Naive thymus-derived CD8-positive, alpha-beta T cell (primary cell): ENCODE data around the gene NPL. TPM values are rescaled to one million over a fixed set of nuclear protein-coding genes. Genes with fewer than 3 reads are reported as not detected.

Experiments used
- ATAC-seq, 2 donors: fragments of 150-1000 bp; cut with Tn5 transposase in 1 of 2; sonication (Bioruptor Pico), chemical (Tn5 transposase) in 1 of 2; 1 replicate in 1 of 2; 2 replicates in 1 of 2; pipeline ENCODE4 v1.10.0; 2021; ENCODE audit warnings: mild to moderate bottlenecking in 2 of 2, moderate library complexity in 2 of 2
- POLR2A ChIA-PET: fragments of 350-600 bp; sonication (Branson Sonifier 250); formaldehyde crosslinking; loops from one replicate; lab custom pipeline; 2021; ENCODE audit warnings: antibody characterized with exemption; lab: Charles Lee
- DNase-seq, 10 donors: peaks; one replicate each; pipeline versions ENCODE4 v3.0.0 to v3.0.0-alpha.2; 2020 to 2022
- H3K27ac Mint-ChIP-seq, 10 donors: one replicate each; pipeline ENCODE4 v1.8.0; 2020 to 2022; ENCODE audit warnings: mild to moderate bottlenecking in 10 of 10, mixed read lengths in 10 of 10, moderate library complexity in 4 of 10, inconsistent platforms in 1 of 10
- H3K27me3 Mint-ChIP-seq, 5 donors: one replicate each; pipeline ENCODE4 v1.8.0; 2021 to 2022; ENCODE audit warnings: mixed read lengths in 5 of 5
- H3K36me3 Mint-ChIP-seq, 3 donors: one replicate each; pipeline ENCODE4 v1.8.0; 2020 to 2022; ENCODE audit warnings: mixed read lengths in 3 of 3, mild to moderate bottlenecking in 2 of 3, inconsistent platforms in 1 of 3
- H3K4me1 Mint-ChIP-seq, 4 donors: one replicate each; pipeline ENCODE4 v1.8.0; 2021 to 2022; ENCODE audit warnings: mixed read lengths in 4 of 4
- H3K4me3 Mint-ChIP-seq, 10 donors: one replicate each; pipeline ENCODE4 v1.8.0; 2020 to 2022; ENCODE audit warnings: mild to moderate bottlenecking in 10 of 10, mixed read lengths in 10 of 10, moderate library complexity in 6 of 10, inconsistent platforms in 1 of 10
- H3K9me3 Mint-ChIP-seq, 9 donors: one replicate each; pipeline ENCODE4 v1.8.0; 2020 to 2022; ENCODE audit warnings: mixed read lengths in 9 of 9, mild to moderate bottlenecking in 3 of 9, inconsistent platforms in 1 of 9, moderate library complexity in 1 of 9
- polyA plus RNA-seq, 3 donors: library from polyadenylated mRNA; unstranded; fragments of 300-500 nt; fragmentation: Illumina TruSeq; gene quantifications; one replicate each; pipeline ENCODE4 v1.2.3, GENCODE V29; 2021
- total RNA-seq, 8 experiments: library from RNA in 2 of 8; stranded (reverse) in 2 of 8; gene quantifications; one replicate each; pipeline ENCODE4 v1.2.3 and lab custom pipeline; 2021 to 2026

NPL gene, protein sequence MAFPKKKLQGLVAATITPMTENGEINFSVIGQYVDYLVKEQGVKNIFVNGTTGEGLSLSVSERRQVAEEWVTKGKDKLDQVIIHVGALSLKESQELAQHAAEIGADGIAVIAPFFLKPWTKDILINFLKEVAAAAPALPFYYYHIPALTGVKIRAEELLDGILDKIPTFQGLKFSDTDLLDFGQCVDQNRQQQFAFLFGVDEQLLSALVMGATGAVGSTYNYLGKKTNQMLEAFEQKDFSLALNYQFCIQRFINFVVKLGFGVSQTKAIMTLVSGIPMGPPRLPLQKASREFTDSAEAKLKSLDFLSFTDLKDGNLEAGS
- 1 to 10 TPM; 4.5 to 7.7 TPM for total RNA-seq
- polyA plus RNA-seq: 1 to 10 TPM; 4.0 to 7.0 (median 6.2) TPM
- 3.9 to 8.6 (median 5.8) reads per million in 6 experiments for total RNA-seq (lab: John Stamatoyannopoulos, UW)

GRCh38 chr1:182789138-182790076 lies at the start of gene NPL:
Gene NPL, plus strand, starts transcription at chr1:182789773. Its CDS starts 4,599 bp downstream, at chr1:182794372.
- H3K36me3 Mint-ChIP-seq: peaks cover 0 to 5% (median 0%) of the 10 kb centered on the region in 3 donors
- peaks cover 5 to 17% (median 11%) of the 10 kb centered on the region in 4 donors for H3K4me1 Mint-ChIP-seq
- no peaks in the 10 kb centered on the region for H3K9me3 Mint-ChIP-seq
- H3K4me3 Mint-ChIP-seq: peak within 1 kb of the TSS; percentile 87 to 96 (median 95)
- POLR2A ChIA-PET: interaction anchor here (0.6 to 2.5 kb wide), 6 partner anchors 50 to 201 kb away, joined by 3 to 11 read pairs (median 4); partner anchors contain the start of gene DHX9
- peak; percentile 95 to 97 for ATAC-seq
- DNase-seq: peak; percentile 74 to 88 (median 82)
- H3K27me3 Mint-ChIP-seq: peaks cover 0 to 3% (median 0%) of the 10 kb centered on the region in 5 donors
- H3K27ac Mint-ChIP-seq: peak within 1 kb of the TSS; percentile 76 to 94 (median 86)

GRCh38 chr1:182740120-182740519 lies 49.5 kb upstream of the NPL start:
- POLR2A ChIA-PET: no interaction called here
- H3K27me3 Mint-ChIP-seq: peaks cover 0 to 12% (median 4%) of the 10 kb centered on the region in 5 donors
- no peak for ATAC-seq
- H3K9me3 Mint-ChIP-seq: peaks cover 0 to 16% (median 0%) of the 10 kb centered on the region in 9 donors
- no peak overlapping the region for H3K4me3 Mint-ChIP-seq
- H3K36me3 Mint-ChIP-seq: no peaks in the 10 kb centered on the region
- DNase-seq: no peak
- H3K27ac Mint-ChIP-seq: no peak overlapping the region
- no peaks in the 10 kb centered on the region for H3K4me1 Mint-ChIP-seq

GRCh38 chr1:182742780-182743179 lies 46.8 kb upstream of the NPL start:
- Mint-ChIP-seq H3K4me3 (no peak overlapping the region), H3K27me3 (peaks cover 5 to 23% (median 16%) of the 10 kb centered on the region in 5 donors), H3K4me1 (no peaks in the 10 kb centered on the region), H3K27ac (no peak overlapping the region), H3K36me3 (no peaks in the 10 kb centered on the region), H3K9me3 (peaks cover 0 to 14% (median 0%) of the 10 kb centered on the region in 9 donors)
- DNase-seq (no peak), ATAC-seq (no peak)
- POLR2A ChIA-PET: no interaction called here

DNA sequence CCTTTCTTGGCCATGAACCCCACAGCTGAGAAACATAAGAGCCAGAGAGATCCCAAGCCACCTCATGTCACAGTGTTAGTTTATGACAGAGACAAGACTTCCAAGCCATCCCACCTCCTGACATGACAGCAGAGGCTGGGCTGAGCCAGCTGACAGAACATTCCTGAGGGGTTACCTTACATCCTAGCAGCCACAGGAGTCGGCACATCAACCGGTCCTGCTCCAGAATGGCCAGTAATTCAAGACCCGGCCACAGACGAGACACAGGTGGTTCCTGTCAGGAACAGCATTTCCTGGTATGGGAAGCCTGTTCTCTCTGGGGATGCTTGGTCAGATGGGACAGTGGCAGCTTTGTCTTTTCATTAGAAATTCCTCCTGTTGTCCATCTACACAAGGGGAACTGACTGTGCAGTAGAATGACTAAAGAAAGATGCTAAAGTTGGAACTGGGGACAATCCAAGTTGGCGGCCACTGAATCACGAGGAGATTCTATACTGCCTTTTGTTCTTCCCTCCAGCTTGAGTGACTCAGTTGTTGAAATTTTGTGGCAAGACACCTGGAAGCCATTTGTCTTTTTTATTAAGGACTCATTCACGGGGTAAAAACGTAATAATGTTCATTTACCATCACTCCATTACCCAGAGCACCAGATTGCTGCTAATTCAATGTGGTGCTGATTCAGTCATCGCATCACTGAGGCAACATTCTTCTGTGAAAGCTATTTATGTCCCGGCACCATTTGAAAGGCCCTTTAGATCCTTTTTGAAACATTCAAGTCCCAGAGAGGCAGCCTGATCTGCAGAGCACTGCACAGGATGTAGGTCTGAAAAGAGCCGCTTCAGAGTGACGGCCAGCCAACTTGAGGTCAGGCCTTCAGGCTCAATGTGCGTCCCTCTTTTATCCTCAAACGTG lies 37.2 kb upstream of the NPL start:
- H3K4me1 Mint-ChIP-seq: no peaks in the 10 kb centered on the region
- no peak for ATAC-seq
- no peak overlapping the region for H3K27ac Mint-ChIP-seq
- peaks cover 0 to 13% (median 0%) of the 10 kb centered on the region in 9 donors for H3K9me3 Mint-ChIP-seq
- POLR2A ChIA-PET: no interaction called here
- peaks cover 7 to 24% (median 21%) of the 10 kb centered on the region in 5 donors for H3K27me3 Mint-ChIP-seq
- H3K4me3 Mint-ChIP-seq: no peak overlapping the region
- no peaks in the 10 kb centered on the region for H3K36me3 Mint-ChIP-seq
- no peak for DNase-seq

GRCh38 chr1:182754087-182754486 lies 35.5 kb upstream of the NPL start:
- H3K27me3 Mint-ChIP-seq: peaks cover 7 to 20% (median 13%) of the 10 kb centered on the region in 5 donors
- POLR2A ChIA-PET: no interaction called here
- H3K36me3 Mint-ChIP-seq: no peaks in the 10 kb centered on the region
- ATAC-seq (no peak), DNase-seq (no peak)
- H3K27ac Mint-ChIP-seq: no peak overlapping the region
- peaks cover 0 to 8% (median 0%) of the 10 kb centered on the region in 9 donors for H3K9me3 Mint-ChIP-seq
- no peaks in the 10 kb centered on the region for H3K4me1 Mint-ChIP-seq
- H3K4me3 Mint-ChIP-seq: no peak overlapping the region

GRCh38 chr1:182754543-182755314 lies 34.8 kb upstream of the NPL start:
- DNase-seq (no peak), ATAC-seq (no peak)
- Mint-ChIP-seq H3K9me3 (peaks cover 0 to 2% (median 0%) of the 10 kb centered on the region in 9 donors), H3K27ac (no peak overlapping the region), H3K4me3 (no peak overlapping the region), H3K4me1 (no peaks in the 10 kb centered on the region), H3K27me3 (peaks cover 6 to 16% (median 11%) of the 10 kb centered on the region in 5 donors), H3K36me3 (no peaks in the 10 kb centered on the region)
- POLR2A ChIA-PET: no interaction called here

DNA sequence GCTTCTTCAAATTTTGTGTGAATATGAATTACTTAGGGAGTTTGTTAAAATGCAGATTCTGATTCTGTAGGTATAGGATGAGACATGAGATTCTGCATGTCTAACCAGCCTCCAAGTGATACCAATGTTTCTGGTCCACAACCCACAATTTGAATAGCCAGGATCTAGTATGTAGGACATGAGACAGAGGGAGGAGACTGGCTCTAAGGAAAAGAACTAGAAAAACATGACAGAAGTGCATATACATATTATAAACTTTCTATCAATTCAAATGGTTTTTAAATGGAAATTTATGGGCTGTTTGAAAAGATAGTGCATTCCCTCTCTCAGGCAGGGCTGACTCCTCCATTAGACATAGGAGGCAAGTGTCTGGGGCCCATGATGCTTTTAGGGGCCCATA lies 33.9 kb upstream of the NPL start:
- no peaks in the 10 kb centered on the region for H3K9me3 Mint-ChIP-seq
- H3K27ac Mint-ChIP-seq: no peak overlapping the region
- H3K27me3 Mint-ChIP-seq: peaks cover 5 to 15% (median 7%) of the 10 kb centered on the region in 5 donors
- no peak for DNase-seq
- no peak overlapping the region for H3K4me3 Mint-ChIP-seq
- H3K36me3 Mint-ChIP-seq: no peaks in the 10 kb centered on the region
- ATAC-seq: no peak
- POLR2A ChIA-PET: no interaction called here
- no peaks in the 10 kb centered on the region for H3K4me1 Mint-ChIP-seq

DNA sequence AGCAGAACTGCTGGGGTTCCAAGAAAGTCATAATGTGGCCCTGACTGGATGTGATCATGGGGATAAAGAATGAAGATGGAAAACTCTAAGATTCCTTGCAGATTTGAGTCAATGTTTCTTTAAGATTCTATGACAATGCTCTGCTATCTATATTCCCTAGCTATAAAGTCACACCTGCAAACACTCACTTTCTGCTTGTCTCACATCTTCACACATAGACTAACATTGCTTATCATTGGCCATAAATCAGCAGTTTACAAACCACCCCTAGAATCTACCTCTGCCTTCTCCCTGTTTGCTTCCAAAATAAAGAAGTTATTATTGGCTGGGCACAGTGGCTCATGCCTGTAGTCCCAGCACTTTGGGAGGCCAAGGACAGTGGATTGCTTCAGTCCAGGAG lies 33.1 kb upstream of the NPL start:
- no peaks in the 10 kb centered on the region for H3K4me1 Mint-ChIP-seq
- peaks cover 0 to under 1% (median 0%) of the 10 kb centered on the region in 3 donors for H3K36me3 Mint-ChIP-seq
- H3K27ac Mint-ChIP-seq: no peak overlapping the region
- H3K27me3 Mint-ChIP-seq: peaks cover 0 to 15% (median 3%) of the 10 kb centered on the region in 5 donors
- DNase-seq: no peak
- no peak overlapping the region for H3K4me3 Mint-ChIP-seq
- no peak for ATAC-seq
- POLR2A ChIA-PET: no interaction called here
- H3K9me3 Mint-ChIP-seq: peaks cover 0 to 4% (median 1%) of the 10 kb centered on the region in 9 donors

DNA sequence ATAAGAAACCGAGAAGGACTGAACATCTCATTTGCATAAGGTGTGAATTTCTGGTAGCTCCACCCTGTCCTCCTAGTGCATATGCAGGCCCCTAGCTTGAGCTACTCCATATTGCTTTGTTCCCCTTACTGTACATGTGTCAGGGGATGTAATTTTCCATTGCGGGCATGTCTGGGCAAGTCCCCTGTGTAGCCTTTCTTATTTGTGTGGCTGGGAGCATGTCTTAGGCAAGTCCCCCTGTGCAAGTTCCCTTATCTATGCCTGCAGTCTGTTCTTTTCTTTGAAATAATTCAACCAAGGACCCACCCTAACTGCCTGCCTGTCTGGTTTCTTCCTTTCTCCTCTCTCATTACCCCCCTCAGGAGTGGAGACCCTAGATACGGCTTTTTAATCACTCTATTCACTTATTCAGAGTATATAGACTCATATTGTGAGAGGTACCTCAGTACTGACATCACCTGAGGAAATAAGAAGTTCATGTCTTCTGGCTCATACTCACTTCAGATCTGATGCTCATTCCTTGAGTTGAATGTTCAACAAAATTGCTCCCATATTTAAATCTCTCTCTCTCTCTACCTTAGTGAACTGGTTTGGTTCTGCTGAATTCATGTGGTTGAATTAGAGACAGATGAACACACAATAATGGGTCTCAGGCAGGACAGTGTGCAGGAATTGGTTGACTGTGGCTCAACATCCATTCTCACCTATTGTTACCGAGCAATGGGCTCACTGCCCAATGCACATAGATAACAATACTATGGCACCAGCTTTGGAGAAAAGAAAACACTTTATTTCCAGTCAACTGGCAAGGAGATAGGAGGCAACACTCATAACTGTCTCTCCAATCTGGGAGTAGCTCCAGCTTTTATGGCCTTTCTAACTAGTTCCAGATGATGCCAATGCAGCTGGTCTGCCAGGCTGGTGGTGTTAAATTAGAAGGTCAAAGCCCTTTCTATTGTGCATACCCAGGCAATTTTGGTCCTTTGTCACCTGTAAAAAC lies 27.9 kb upstream of the NPL start:
- Mint-ChIP-seq H3K4me1 (no peaks in the 10 kb centered on the region), H3K36me3 (peaks cover 0 to 6% (median 0%) of the 10 kb centered on the region in 3 donors), H3K27ac (no peak overlapping the region), H3K9me3 (peaks cover 0 to 10% (median 6%) of the 10 kb centered on the region in 9 donors), H3K27me3 (peaks cover 6 to 22% (median 11%) of the 10 kb centered on the region in 5 donors), H3K4me3 (no peak overlapping the region)
- DNase-seq: no peak
- POLR2A ChIA-PET: no interaction called here
- no peak for ATAC-seq

DNA sequence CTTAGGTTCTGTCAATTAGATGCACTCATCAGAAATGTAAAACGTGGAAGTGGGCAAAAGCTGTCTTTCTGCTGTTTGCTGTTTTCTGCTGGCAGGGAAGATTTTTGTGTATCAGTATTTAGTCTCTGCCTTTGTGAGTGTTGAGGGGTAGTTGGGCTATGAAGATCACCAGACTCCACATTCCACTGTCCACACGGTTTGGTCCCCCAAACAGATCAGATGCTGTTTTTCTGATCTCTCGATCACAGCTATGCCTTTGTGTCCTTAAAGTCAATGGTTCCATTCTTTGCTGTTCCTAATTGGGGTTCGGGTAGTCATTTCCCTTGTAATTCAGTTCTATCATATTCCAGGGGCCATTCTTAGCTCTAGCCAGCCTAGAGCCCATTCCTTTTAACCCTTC lies 27.0 kb upstream of the NPL start:
- Mint-ChIP-seq H3K36me3 (peaks cover 0 to 6% (median 0%) of the 10 kb centered on the region in 3 donors), H3K27me3 (peaks cover 6 to 22% (median 11%) of the 10 kb centered on the region in 5 donors), H3K4me3 (no peak overlapping the region), H3K27ac (no peak overlapping the region), H3K9me3 (peaks cover 0 to 10% (median 6%) of the 10 kb centered on the region in 9 donors), H3K4me1 (no peaks in the 10 kb centered on the region)
- no peak for DNase-seq
- POLR2A ChIA-PET: no interaction called here
- no peak for ATAC-seq
